ENCODE results near the gene UIMC1. TPM values are rescaled to one million over a fixed set of nuclear protein-coding genes. Genes with fewer than 3 reads are reported as not detected.

Gene UIMC1
- total and polyA plus RNA-seq, 2 of the 13 experiments (the other 11 are each of a cell fraction or from before 2014, with no cell fraction given) = 18.9 to 32.7 TPM

DNA sequence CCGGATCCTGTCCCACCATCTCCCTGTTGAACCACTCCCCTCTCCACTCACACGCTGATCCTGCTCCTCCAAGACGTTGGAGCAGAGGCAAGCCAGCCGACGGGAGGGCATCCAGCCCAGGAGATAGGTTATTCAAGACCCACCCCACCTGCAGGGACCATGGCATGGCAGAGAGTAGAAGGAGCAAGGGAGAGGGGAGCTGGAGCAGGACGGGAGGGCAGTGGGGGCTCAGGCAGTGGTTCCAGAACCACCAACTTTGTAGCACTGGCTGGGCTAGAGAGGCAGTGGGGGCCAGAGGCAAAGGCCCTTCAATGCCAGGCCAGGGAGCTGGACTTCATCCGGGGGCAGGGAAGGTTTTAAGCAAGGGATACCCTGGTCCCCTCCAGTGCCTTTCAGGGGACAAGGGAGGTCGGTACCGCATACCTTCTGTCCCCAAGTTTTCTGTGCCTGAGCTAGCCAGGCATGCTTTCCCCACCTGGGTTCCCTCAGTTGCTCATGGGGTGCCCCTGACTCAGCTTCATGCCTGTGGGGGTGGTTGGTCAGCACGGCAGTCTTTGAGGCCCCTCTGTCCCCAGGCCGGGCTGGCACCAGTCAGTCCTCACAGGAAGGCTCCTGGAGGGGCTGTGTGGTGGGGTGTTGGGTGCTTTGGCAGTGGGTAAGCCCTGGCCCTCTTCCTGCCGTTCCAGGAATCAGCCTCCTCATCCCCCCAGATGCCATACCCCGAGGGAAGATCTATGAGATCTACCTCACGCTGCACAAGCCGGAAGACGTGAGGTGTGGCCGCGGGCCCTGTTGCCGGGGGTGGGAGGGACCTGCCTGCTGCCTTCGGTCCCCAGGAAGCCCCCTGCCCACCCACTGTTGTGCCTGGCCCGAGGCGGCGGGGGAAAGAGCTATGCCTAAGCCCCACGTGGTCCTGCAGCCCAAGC is 129.8 kb downstream of the UIMC1 start:
- intact Hi-C loops (cut with micrococcal nuclease; ENCODE audit: unreplicated experiment) = no loop called here
- ChIA-PET CTCF (ENCODE audit: low intra/inter-chr PET ratio, low total read pairs) (no interaction called here), POLR2A (no interaction called here)
- no peak overlapping the region for H2AFZ ChIP-seq (ENCODE audit: low read length)
- in situ Hi-C loops (cut with HindIII; ENCODE audit: extremely low pct_ligation_motif_present, low pct_unique_long_range_greater_than_20kb) = no loop called here
- H3K27ac ChIP-seq (ENCODE audit: extremely low read length, insufficient read depth, low read length) = no peak overlapping the region
- no peaks in the 10 kb centered on the region for H3K36me3 ChIP-seq (replicated peaks in 1 of 2; ENCODE audit: control insufficient read depth in 1 of 2, insufficient read depth in 2 of 2, low read length in 2 of 2)
- no peaks in the 10 kb centered on the region for H3K9me3 ChIP-seq (ENCODE audit: low read length)
- no TSS peak for BruUV-seq (replicated peaks)
- FAIRE-seq (no peak), ATAC-seq (no peak), DNase-seq (ENCODE audit: low spot score) (no peak)
- peaks cover 8% of the 10 kb centered on the region; the same call in 1 of the 2 replicates for H3K4me1 ChIP-seq (ENCODE audit: insufficient read depth, low read length)
- H3K4me3 ChIP-seq (replicated peaks in 1 of 3; ENCODE audit: insufficient read depth in 1 of 3, low read depth in 2 of 3, low read length in 3 of 3) = no peak overlapping the region
- H3K79me2 ChIP-seq (ENCODE audit: insufficient read depth, low read length) = no peaks in the 10 kb centered on the region
- H3K27me3 ChIP-seq (ENCODE audit: control insufficient read depth in 1 of 2, insufficient read depth in 2 of 2, low read length in 2 of 2) = peaks cover 28 to 85% of the 10 kb centered on the region in 2 experiments; a peak in 4 of 5 replicates
- 33% methylated on average over 12 of the region's 24 CpGs for WGBS (ENCODE audit: low lambda C conversion rate)
- H3K9ac ChIP-seq (ENCODE audit: insufficient read depth, low read depth, low read length) = no peak overlapping the region
- H3K4me2 ChIP-seq (ENCODE audit: low read depth, low read length) = no peak overlapping the region
- TF ChIP-seq ZNF891 (CRISPR knock-in tag; IDR thresholded peaks at IDR 0.05) = no peak
- TF ChIP-seq ZFP36L1 (CRISPR knock-in tag; IDR thresholded peaks at IDR 0.05) = no peak
- TF ChIP-seq ZIK1 (CRISPR knock-in tag; IDR thresholded peaks at IDR 0.05; ENCODE audit: borderline replicate concordance, low read depth) = no peak
- no peaks in the 10 kb centered on the region for H4K20me1 ChIP-seq (ENCODE audit: insufficient read depth, low read length)

DNA sequence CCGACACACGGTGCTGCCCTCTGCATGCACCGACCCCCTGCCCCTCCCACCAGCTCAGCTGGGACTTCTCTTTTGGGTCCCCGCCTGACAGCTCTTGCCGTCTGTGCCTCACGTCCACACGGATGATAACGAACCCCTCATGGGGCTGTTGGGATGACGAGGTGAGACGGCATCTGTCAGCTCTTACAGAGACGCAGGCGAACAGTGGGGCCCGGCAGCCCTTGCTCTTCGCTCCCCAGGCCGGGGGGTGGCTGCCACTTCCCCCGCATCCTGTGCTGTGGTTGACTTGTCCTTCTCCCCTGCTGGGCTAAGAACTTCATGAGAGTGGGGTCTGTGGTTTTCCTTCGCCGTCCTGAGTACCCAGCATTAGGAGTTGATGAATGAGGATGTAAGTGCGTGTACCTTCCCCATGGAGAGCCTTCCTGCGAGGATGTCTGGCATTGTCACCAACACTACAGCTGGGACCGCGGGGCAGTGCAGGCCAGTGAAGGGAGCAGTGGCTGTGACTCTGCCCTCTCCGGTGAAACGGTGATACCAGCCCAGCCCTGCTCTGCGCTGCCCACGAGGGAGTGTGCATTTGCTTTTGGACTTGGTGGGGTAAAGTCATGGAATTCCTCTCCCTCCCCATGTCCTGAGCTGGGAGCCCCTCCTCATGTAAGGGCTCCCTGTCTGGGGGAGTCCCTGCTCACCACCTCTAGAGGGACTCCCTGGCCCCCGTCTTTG is 130.6 kb downstream of the UIMC1 start:
- no peak for FAIRE-seq
- CTCF ChIA-PET (ENCODE audit: low intra/inter-chr PET ratio, low total read pairs) = no interaction called here
- TF ChIP-seq ZNF780A (CRISPR knock-in tag; IDR thresholded peaks at IDR 0.05) (no peak), CREM (IDR thresholded peaks at IDR 0.05) (no peak), CREM (CRISPR knock-in tag; IDR thresholded peaks at IDR 0.05) (no peak), ATAD3A (CRISPR knock-in tag; IDR thresholded peaks at IDR 0.05) (no peak), ZC3H4 (CRISPR knock-in tag; IDR thresholded peaks at IDR 0.05; ENCODE audit: borderline replicate concordance) (no peak), ZNF556 (CRISPR knock-in tag; IDR thresholded peaks at IDR 0.05; ENCODE audit: borderline replicate concordance) (no peak), ZNF83 (CRISPR knock-in tag; IDR thresholded peaks at IDR 0.05; ENCODE audit: borderline replicate concordance) (no peak), ZNF883 (CRISPR knock-in tag; IDR thresholded peaks at IDR 0.05; ENCODE audit: not compliant biosample characterization) (no peak), ZFP36L1 (CRISPR knock-in tag; IDR thresholded peaks at IDR 0.05) (no peak), ZNF629 (CRISPR knock-in tag; conservative IDR thresholded peaks at IDR 0.05) (no peak), IKZF4 (CRISPR knock-in tag; IDR thresholded peaks at IDR 0.05; ENCODE audit: borderline replicate concordance, low read depth, not compliant biosample characterization) (no peak), RFX5 (IDR thresholded peaks at IDR 0.05; ENCODE audit: low read depth, low read length) (no peak)
- TF ChIP-seq, protein P1, sequence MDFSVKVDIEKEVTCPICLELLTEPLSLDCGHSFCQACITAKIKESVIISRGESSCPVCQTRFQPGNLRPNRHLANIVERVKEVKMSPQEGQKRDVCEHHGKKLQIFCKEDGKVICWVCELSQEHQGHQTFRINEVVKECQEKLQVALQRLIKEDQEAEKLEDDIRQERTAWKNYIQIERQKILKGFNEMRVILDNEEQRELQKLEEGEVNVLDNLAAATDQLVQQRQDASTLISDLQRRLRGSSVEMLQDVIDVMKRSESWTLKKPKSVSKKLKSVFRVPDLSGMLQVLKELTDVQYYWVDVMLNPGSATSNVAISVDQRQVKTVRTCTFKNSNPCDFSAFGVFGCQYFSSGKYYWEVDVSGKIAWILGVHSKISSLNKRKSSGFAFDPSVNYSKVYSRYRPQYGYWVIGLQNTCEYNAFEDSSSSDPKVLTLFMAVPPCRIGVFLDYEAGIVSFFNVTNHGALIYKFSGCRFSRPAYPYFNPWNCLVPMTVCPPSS (IDR thresholded peaks at IDR 0.05) = no peak

More for the DNA sequence above, 130.6 kb downstream of the UIMC1 start:
- DNase-seq (ENCODE audit: low spot score) = no peak
- POLR2A ChIA-PET = interaction anchor here (1.4 kb wide), 1 partner anchor 229 kb away, joined by 3 read pairs; the partner anchor contains the start of gene TSPAN17
- BruUV-seq (replicated peaks) = no TSS peak
- Histone ChIP-seq H3K9me3 (ENCODE audit: low read length) (no peaks in the 10 kb centered on the region), H3K36me3 (replicated peaks in 1 of 2; ENCODE audit: control insufficient read depth in 1 of 2, insufficient read depth in 2 of 2, low read length in 2 of 2) (no peaks in the 10 kb centered on the region), H2AFZ (ENCODE audit: low read length) (no peak overlapping the region), H3K4me3 (replicated peaks in 1 of 3; ENCODE audit: insufficient read depth in 1 of 3, low read depth in 2 of 3, low read length in 3 of 3) (no peak overlapping the region), H4K20me1 (ENCODE audit: insufficient read depth, low read length) (no peaks in the 10 kb centered on the region), H3K9ac (ENCODE audit: insufficient read depth, low read depth, low read length) (no peak overlapping the region), H3K27ac (ENCODE audit: extremely low read length, insufficient read depth, low read length) (no peak overlapping the region), H3K4me1 (ENCODE audit: insufficient read depth, low read length) (peaks cover 8% of the 10 kb centered on the region; the same call in 1 of the 2 replicates), H3K4me2 (ENCODE audit: low read depth, low read length) (no peak overlapping the region), H3K27me3 (ENCODE audit: control insufficient read depth in 1 of 2, insufficient read depth in 2 of 2, low read length in 2 of 2) (peaks cover 28 to 77% of the 10 kb centered on the region in 2 experiments; a peak in 4 of 5 replicates), H3K79me2 (ENCODE audit: insufficient read depth, low read length) (no peaks in the 10 kb centered on the region)
- intact Hi-C loops (cut with micrococcal nuclease; ENCODE audit: unreplicated experiment) = no loop called here
- in situ Hi-C loops (cut with HindIII; ENCODE audit: extremely low pct_ligation_motif_present, low pct_unique_long_range_greater_than_20kb) = no loop called here
- 9% methylated on average over 11 of the region's 27 CpGs for WGBS (ENCODE audit: low lambda C conversion rate)
- no peak for ATAC-seq
